Endometrial microvascular endothelial cells (primary cell): ENCODE measurements around the gene TMEM212. TPM values are rescaled to one million over a fixed set of nuclear protein-coding genes. Genes with fewer than 3 reads are reported as not detected.

Source experiments
- in situ Hi-C: cut with HindIII; loops from 2 replicates; pipeline ENCODE4 v1.10.0; 2017; ENCODE audit warnings: low sequenced_read_pairs, low pct_unique_long_range_greater_than_20kb; ENCODE audit errors: inconsistent ontology term
- total RNA-seq: library from RNA; depleted of rRNA; stranded (reverse); fragments of >200 nt; gene quantifications from one replicate; pipeline ENCODE4 v1.2.3, GENCODE V29; 2015; ENCODE audit errors: inconsistent ontology term

Gene TMEM212
- not detected for total RNA-seq

GRCh38 chr3:171842864-171843518 lies at the start of gene TMEM212:
Gene TMEM212 (plus strand): TSS chr3:171843349. CDS start chr3:171843384, 35 bp downstream.
- in situ Hi-C loops: no loop called here

GRCh38 chr3:171796625-171797264 lies 46.4 kb upstream of the TMEM212 start:
- in situ Hi-C loops: no loop called here

- in situ Hi-C loops: no loop called here
These were observed 45.9 kb upstream of the TMEM212 start for GRCh38 chr3:171797265-171797679.

- in situ Hi-C loops: no loop called here
These were observed 45.3 kb upstream of the TMEM212 start for GRCh38 chr3:171797873-171798272.

GRCh38 chr3:171799501-171799900 lies 43.6 kb upstream of the TMEM212 start:
- in situ Hi-C loops: no loop called here

- in situ Hi-C loops: no loop called here
These were observed 41.2 kb upstream of the TMEM212 start for GRCh38 chr3:171801738-171802589.

- in situ Hi-C loops: no loop called here
These were observed 40.6 kb upstream of the TMEM212 start for GRCh38 chr3:171802590-171802956.

GRCh38 chr3:171803044-171803443 lies 40.1 kb upstream of the TMEM212 start:
- in situ Hi-C loops: no loop called here

GRCh38 chr3:171804618-171805389 lies 38.3 kb upstream of the TMEM212 start:
- in situ Hi-C loops: no loop called here

- in situ Hi-C loops: no loop called here
These were observed 37.5 kb upstream of the TMEM212 start for GRCh38 chr3:171805687-171806086.

GRCh38 chr3:171806200-171807128 lies 36.7 kb upstream of the TMEM212 start:
- in situ Hi-C loops: no loop called here

GRCh38 chr3:171807129-171807675 lies 35.9 kb upstream of the TMEM212 start:
- in situ Hi-C loops: no loop called here

GRCh38 chr3:171807806-171808205 lies 35.3 kb upstream of the TMEM212 start:
- in situ Hi-C loops: no loop called here

GRCh38 chr3:171809611-171809860 lies 33.6 kb upstream of the TMEM212 start:
- in situ Hi-C loops: no loop called here

- in situ Hi-C loops: no loop called here
These were observed 33.1 kb upstream of the TMEM212 start, which contains the start of gene PLD1 for GRCh38 chr3:171809861-171810628. Gene PLD1 (minus strand): TSS chr3:171810483. CDS start chr3:171738051, 72,432 bp downstream.

GRCh38 chr3:171810629-171811294 lies 32.4 kb upstream of the TMEM212 start:
- in situ Hi-C loops: no loop called here
